IMR-90 (cell line): Measurements from ENCODE around the gene UTF1. TPM values are rescaled to one million over a fixed set of nuclear protein-coding genes. Genes with fewer than 3 reads are reported as not detected.

Experiments used
- ATAC-seq: fragments of 200-7000 bp; cut with Tn5 transposase; 2 replicates; pipeline ENCODE4 v1.9.1; 2020; ENCODE audit warnings: low read depth, mild to moderate bottlenecking, moderate library complexity
- BruUV-seq: library from RNA; stranded (reverse); fragments of 400-500 nt; replicated peaks from 2 replicates; lab custom pipeline; 2021; lab: Mats Ljungman, UMichigan
- CTCF ChIA-PET: fragments of 300-600 bp; formaldehyde crosslinking; extraction: SDS; loops from one replicate; lab custom pipeline; 2021; ENCODE audit warnings: antibody characterized with exemption; lab: Yijun Ruan, JAX
- POLR2A ChIA-PET: fragments of 300-600 bp; sonication (Branson Sonifier 250); formaldehyde crosslinking; loops from one replicate; lab custom pipeline; 2022; ENCODE audit warnings: antibody characterized with exemption; ENCODE audit not compliant: unreplicated experiment; lab: Charles Lee
- DNase-seq: peaks from one replicate; pipeline ENCODE4 v3.0.0; 2013
- H2AFZ ChIP-seq: replicated peaks from 2 replicates; pipeline ENCODE3; 2013; ENCODE audit warnings: low read length, mild to moderate bottlenecking; ENCODE audit not compliant: poor library complexity
- H2AK5ac ChIP-seq: 2 replicates; pipeline ENCODE4 v1.6.1; 2013; ENCODE audit warnings: low read depth, low read length, inconsistent platforms
- H2AK9ac ChIP-seq: replicated peaks from 2 replicates; pipeline ENCODE3; 2013; ENCODE audit warnings: mild to moderate bottlenecking, low read depth, low read length, moderate library complexity; ENCODE audit not compliant: poor library complexity
- H2BK120ac ChIP-seq: 2 replicates; pipeline ENCODE4 v1.6.1; 2013; ENCODE audit warnings: low read depth, low read length, inconsistent platforms
- H2BK15ac ChIP-seq: 3 replicates; pipeline ENCODE4 v1.6.1; 2013; ENCODE audit warnings: low read depth, low read length, inconsistent platforms
- H2BK20ac ChIP-seq: 2 replicates; pipeline ENCODE4 v1.6.1; 2013; ENCODE audit warnings: low read depth, mild to moderate bottlenecking, inconsistent platforms, low read length, moderate library complexity
- H2BK5ac ChIP-seq: 2 replicates; pipeline ENCODE4 v1.6.1; 2013; ENCODE audit warnings: mild to moderate bottlenecking, low read depth, low read length, inconsistent platforms; ENCODE audit not compliant: poor library complexity, severe bottlenecking
- H3K14ac ChIP-seq: replicated peaks from 2 replicates; pipeline ENCODE4 v1.6.1; 2013; ENCODE audit warnings: low read depth, low read length, inconsistent platforms
- H3K18ac ChIP-seq: 2 replicates; pipeline ENCODE4 v1.6.1; 2013; ENCODE audit warnings: low read depth, low read length, control low read depth
- H3K23ac ChIP-seq: 2 replicates; pipeline ENCODE4 v1.6.1; 2013; ENCODE audit warnings: low read depth, low read length, inconsistent platforms
- H3K27ac ChIP-seq: 2 replicates; pipeline ENCODE4 v1.5.1; 2013; ENCODE audit warnings: mild to moderate bottlenecking, control low read depth, low read length; ENCODE audit not compliant: insufficient read depth
- H3K27me3 ChIP-seq: 2 replicates; pipeline ENCODE4 v1.6.1; 2013; ENCODE audit warnings: low read length; ENCODE audit not compliant: control insufficient read depth, insufficient read depth
- H3K36me3 ChIP-seq: 2 replicates; pipeline ENCODE4 v1.6.1; 2013; ENCODE audit warnings: low read length, mixed read lengths; ENCODE audit not compliant: control insufficient read depth, insufficient read depth
- H3K4ac ChIP-seq: 2 replicates; pipeline ENCODE4 v1.6.1; 2013; ENCODE audit warnings: low read depth, low read length, inconsistent platforms
- H3K4me1 ChIP-seq: 2 replicates; pipeline ENCODE4 v1.6.1; 2013; ENCODE audit warnings: low read length, mixed read lengths; ENCODE audit not compliant: control insufficient read depth, insufficient read depth
- H3K4me2 ChIP-seq: 2 replicates; pipeline ENCODE4 v1.6.1; 2013; ENCODE audit warnings: low read depth, mild to moderate bottlenecking, control low read depth, low read length, moderate library complexity
- H3K4me3 ChIP-seq: 2 replicates; pipeline ENCODE4 v1.5.1; 2013; ENCODE audit warnings: low read depth, mild to moderate bottlenecking, control low read depth, low read length, moderate library complexity; ENCODE audit not compliant: insufficient read depth
- H3K56ac ChIP-seq: 2 replicates; pipeline ENCODE4 v1.6.1; 2013; ENCODE audit warnings: low read length, inconsistent platforms; ENCODE audit not compliant: insufficient read depth; ENCODE audit errors: extremely low read depth
- H3K79me1 ChIP-seq, 2 experiments: 2 replicates each; pipeline ENCODE4 v1.6.1; 2013; ENCODE audit warnings: low read length in 2 of 2, inconsistent platforms in 1 of 2, low read depth in 1 of 2
- H3K9ac ChIP-seq: 2 replicates; pipeline ENCODE4 v1.6.1; 2013; ENCODE audit warnings: low read depth, low read length, control low read depth
- H3K9me1 ChIP-seq: 2 replicates; pipeline ENCODE4 v1.6.1; 2013; ENCODE audit warnings: low read length, inconsistent platforms; ENCODE audit not compliant: insufficient read depth
- H3K9me3 ChIP-seq: 2 replicates; pipeline ENCODE4 v1.6.1; 2013; ENCODE audit warnings: low read length; ENCODE audit not compliant: control insufficient read depth, insufficient read depth
- H4K20me1 ChIP-seq: 2 replicates; pipeline ENCODE4 v1.6.1; 2013; ENCODE audit warnings: low read length, inconsistent platforms; ENCODE audit not compliant: insufficient read depth
- H4K5ac ChIP-seq: 2 replicates; pipeline ENCODE4 v1.6.1; 2013; ENCODE audit warnings: mild to moderate bottlenecking, low read depth, low read length, control low read depth
- H4K8ac ChIP-seq, 2 experiments: 2 replicates each; pipeline ENCODE4 v1.6.1; 2013; ENCODE audit warnings: low read depth in 2 of 2, low read length in 2 of 2, control low read depth in 1 of 2, inconsistent platforms in 1 of 2
- H4K91ac ChIP-seq: 2 replicates; pipeline ENCODE4 v1.6.1; 2013; ENCODE audit warnings: low read depth, low read length, inconsistent platforms; ENCODE audit not compliant: insufficient read depth
- BHLHE40 ChIP-seq: fragments of 150-350 bp; IDR thresholded peaks from 2 replicates; pipeline ENCODE4 v1.6.1; 2016; ENCODE audit warnings: mild to moderate bottlenecking, low read depth, low read length
- CEBPB ChIP-seq: IDR thresholded peaks from 2 replicates; pipeline ENCODE4 v1.6.1; 2012; ENCODE audit warnings: low read depth, low read length, improper control_type of control experiment
- CTCF ChIP-seq: conservative IDR thresholded peaks from 2 replicates; pipeline ENCODE4 v1.5.1; 2012; ENCODE audit warnings: mild to moderate bottlenecking, low read depth, low read length, improper control_type of control experiment
- FOS ChIP-seq: fragments of 150-350 bp; IDR thresholded peaks from 2 replicates; pipeline ENCODE4 v1.6.1; 2016; ENCODE audit warnings: low read depth, low read length
- MAFK ChIP-seq: IDR thresholded peaks from 2 replicates; pipeline ENCODE4 v1.6.1; 2012; ENCODE audit warnings: low read depth, low read length, improper control_type of control experiment
- MAZ ChIP-seq: IDR thresholded peaks from 2 replicates; pipeline ENCODE4 v1.6.1; 2012; ENCODE audit warnings: low read depth, mild to moderate bottlenecking, low read length, improper control_type of control experiment, moderate library complexity, borderline replicate concordance
- MXI1 ChIP-seq: IDR thresholded peaks from 2 replicates; pipeline ENCODE4 v1.6.1; 2012; ENCODE audit warnings: low read depth, mild to moderate bottlenecking, low read length, moderate library complexity, borderline replicate concordance
- NFE2L2 ChIP-seq: fragments of 150-350 bp; IDR thresholded peaks from 2 replicates; pipeline ENCODE4 v1.6.1; 2016; ENCODE audit warnings: low read depth, mild to moderate bottlenecking, low read length
- POLR2A ChIP-seq: IDR thresholded peaks from 2 replicates; pipeline ENCODE4 v1.6.1; 2012; ENCODE audit warnings: mild to moderate bottlenecking, low read depth, low read length
- RAD21 ChIP-seq: IDR thresholded peaks from 2 replicates; pipeline ENCODE4 v1.6.1; 2012; ENCODE audit warnings: low read length, improper control_type of control experiment
- RCOR1 ChIP-seq: IDR thresholded peaks from 2 replicates; pipeline ENCODE4 v1.6.1; 2012; ENCODE audit warnings: mild to moderate bottlenecking, low read length, improper control_type of control experiment; ENCODE audit not compliant: insufficient replicate concordance
- RFX5 ChIP-seq: IDR thresholded peaks from 2 replicates; pipeline ENCODE4 v1.8.0; 2012; ENCODE audit warnings: low read depth, mild to moderate bottlenecking, low read length, moderate library complexity
- SMC3 ChIP-seq: fragments of 150-350 bp; IDR thresholded peaks from 2 replicates; pipeline ENCODE4 v1.6.1; 2016; ENCODE audit warnings: low read depth, mild to moderate bottlenecking, antibody characterized with exemption, low read length, moderate library complexity
- USF2 ChIP-seq: fragments of 150-350 bp; IDR thresholded peaks from 2 replicates; pipeline ENCODE4 v1.6.1; 2017; ENCODE audit warnings: mild to moderate bottlenecking, antibody characterized with exemption, low read length, low read depth
- WGBS, 2 experiments: methylation state at CpG; one replicate each; pipeline versions ENCODE4 v1.1.5 to v1.1.7; 2013; ENCODE audit warnings: missing lambda C conversion rate in 2 of 2; ENCODE audit not compliant: insufficient read length in 1 of 2; ENCODE audit errors: extremely low coverage in 2 of 2; 5-methylcytosine and 5-hydroxymethylcytosine counted together
- dilution Hi-C: fragments of 300-500 bp; cut with HindIII; formaldehyde crosslinking; loops from one replicate; pipeline ENCODE4 v1.14.3; 2018; ENCODE audit warnings: low sequenced_read_pairs; ENCODE audit not compliant: unreplicated experiment
- in situ Hi-C: fragments of 300-500 bp; cut with MboI; formaldehyde crosslinking; loops from 3 replicates; pipeline ENCODE4 v1.14.3; 2019; ENCODE audit warnings: low sequenced_read_pairs, inconsistent platforms, mixed read lengths
- intact Hi-C: fragments of 100-400 bp; cut with micrococcal nuclease; formaldehyde crosslinking; loops from 2 replicates; pipeline ENCODE4 v1.10.0; 2022
- polyA plus RNA-seq, 3 experiments: library from polyadenylated mRNA; depleted of rRNA; stranded (reverse); fragments of >200 nt; gene quantifications; 2 replicates each; pipeline ENCODE4 v1.2.3, GENCODE V29; 2012; ENCODE audit warnings: low replicate concordance in 1 of 3
- total RNA-seq: library from RNA; depleted of rRNA; stranded (reverse); fragments of >200 nt; gene quantifications from 2 replicates; pipeline ENCODE4 v1.2.3, GENCODE V29; 2012
- TF ChIP-seq, protein P1 (sequence below): fragments of 150-350 bp; IDR thresholded peaks from 2 replicates; pipeline ENCODE4 v1.6.1; 2016; ENCODE audit warnings: low read depth, mild to moderate bottlenecking, low read length, moderate library complexity, borderline replicate concordance

The UTF1 gene
- total and polyA plus RNA-seq, 2 of the 4 experiments (the other 2 are of a cell fraction), result not detected

DNA sequence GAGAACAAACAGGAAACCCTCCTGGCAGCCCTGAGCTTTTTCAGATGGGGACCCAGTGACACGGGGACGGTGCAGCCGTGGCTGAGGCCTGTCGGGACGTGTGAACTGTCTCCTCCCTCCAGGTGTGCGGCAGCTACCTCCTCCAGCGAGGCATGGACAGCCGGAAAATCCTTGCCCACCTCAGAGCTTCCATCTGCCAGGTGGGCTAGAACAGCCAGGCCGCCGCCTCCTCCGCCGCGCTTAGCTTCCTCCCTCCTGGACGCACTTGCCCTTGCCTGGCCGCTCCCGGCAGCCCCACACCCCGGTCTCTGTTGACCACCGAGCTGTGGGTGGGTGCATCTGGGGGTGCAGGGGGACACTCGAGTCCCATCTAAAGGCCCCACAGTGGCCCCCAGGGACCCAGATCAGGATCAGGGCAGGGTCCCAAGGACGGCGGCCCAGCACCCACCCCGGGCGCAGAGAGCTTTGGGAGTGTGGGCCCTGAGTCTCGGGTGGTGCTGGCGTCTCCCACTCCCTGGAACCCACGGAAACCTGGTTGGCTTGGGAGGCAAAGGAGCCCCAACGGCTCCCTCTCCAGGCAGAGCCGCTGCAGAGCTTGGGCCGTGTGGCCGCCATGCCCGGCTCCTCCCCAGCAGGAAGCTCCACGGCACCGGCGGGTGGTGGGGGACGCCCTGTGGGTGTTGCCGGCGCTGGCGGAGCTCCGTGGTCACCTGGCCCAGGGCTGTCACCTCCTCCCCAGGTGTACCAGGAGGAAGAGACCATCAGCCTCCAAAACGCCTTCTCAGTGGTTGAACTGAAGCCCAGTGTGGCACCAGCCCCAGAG is 32.9 kb upstream of the UTF1 start:
- Histone ChIP-seq H3K4me3 (no peak overlapping the region), H4K91ac (no peak overlapping the region), H3K18ac (no peak overlapping the region), H3K79me1 (no peaks in the 10 kb centered on the region), H2BK5ac (no peak overlapping the region), H2AK5ac (no peak overlapping the region), H2AFZ (no peak overlapping the region), H2AK9ac (no peak overlapping the region), H3K4me1 (no peaks in the 10 kb centered on the region), H3K4ac (no peak overlapping the region), H3K56ac (no peak overlapping the region), H2BK15ac (no peak overlapping the region), H3K9me1 (no peaks in the 10 kb centered on the region), H4K20me1 (no peaks in the 10 kb centered on the region), H3K27ac (no peak overlapping the region), H2BK120ac (no peak overlapping the region), H3K9me3 (no peaks in the 10 kb centered on the region), H3K14ac (no peak overlapping the region), H3K27me3 (no peaks in the 10 kb centered on the region), H2BK20ac (no peak overlapping the region), H3K36me3 (no peaks in the 10 kb centered on the region), H3K23ac (no peak overlapping the region), H4K5ac (no peak overlapping the region), H3K4me2 (no peak overlapping the region), H3K9ac (no peak overlapping the region), H4K8ac (no peak overlapping the region)
- in situ Hi-C loops (no loop called here), dilution Hi-C loops (no loop called here), intact Hi-C loops (no loop called here)
- ChIA-PET CTCF (no interaction called here), POLR2A (no interaction called here)
- DNase-seq (no peak), ATAC-seq (no peak)
- WGBS, 2 experiments, result 76% methylated on average over 15 of the region's 40 CpGs; no CpG with 5 or more reads in 1 of the 2 experiments
- no TSS peak for BruUV-seq
- TF ChIP-seq CEBPB, result no peak
- no peak for TF ChIP-seq CTCF
- TF ChIP-seq RFX5, result no peak
- TF ChIP-seq RCOR1, result no peak
- TF ChIP-seq NFE2L2, result no peak
- no peak for TF ChIP-seq RAD21
- TF ChIP-seq MAFK, result no peak
- no peak for TF ChIP-seq USF2
- no peak for TF ChIP-seq MXI1
- no peak for TF ChIP-seq POLR2A
- TF ChIP-seq, protein P1, sequence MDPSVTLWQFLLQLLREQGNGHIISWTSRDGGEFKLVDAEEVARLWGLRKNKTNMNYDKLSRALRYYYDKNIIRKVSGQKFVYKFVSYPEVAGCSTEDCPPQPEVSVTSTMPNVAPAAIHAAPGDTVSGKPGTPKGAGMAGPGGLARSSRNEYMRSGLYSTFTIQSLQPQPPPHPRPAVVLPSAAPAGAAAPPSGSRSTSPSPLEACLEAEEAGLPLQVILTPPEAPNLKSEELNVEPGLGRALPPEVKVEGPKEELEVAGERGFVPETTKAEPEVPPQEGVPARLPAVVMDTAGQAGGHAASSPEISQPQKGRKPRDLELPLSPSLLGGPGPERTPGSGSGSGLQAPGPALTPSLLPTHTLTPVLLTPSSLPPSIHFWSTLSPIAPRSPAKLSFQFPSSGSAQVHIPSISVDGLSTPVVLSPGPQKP, result no peak
- TF ChIP-seq FOS, result no peak
- no peak for TF ChIP-seq SMC3
- TF ChIP-seq BHLHE40, result no peak
- TF ChIP-seq MAZ, result no peak
